Stimulated activated CD4-positive, alpha-beta T cell treated with anti-CD3 and anti-CD28 coated beads, Interleukin-12 subunit alpha, Interleukin-12 subunit beta, amount 100 ng/mL, for 48 hours (primary cell): ENCODE measurements around the gene UBE2B.

Experiments
- DNase-seq, 3 donors: peaks; one replicate each; pipeline ENCODE4 v3.0.0-alpha.2; 2020; ENCODE audit warnings: low read depth in 2 of 3, low spot score in 1 of 3

Gene UBE2B

GRCh38 chr5:134437340-134437846, 66.0 kb downstream of the UBE2B start:
- no peak for DNase-seq

- no peak for DNase-seq
These were observed 66.6 kb downstream of the UBE2B start for GRCh38 chr5:134437847-134438581.

GRCh38 chr5:134438721-134439123, 67.4 kb downstream of the UBE2B start:
- no peak for DNase-seq

GRCh38 chr5:134439210-134439654, 67.9 kb downstream of the UBE2B start:
- no peak for DNase-seq

- DNase-seq, result no peak
These were observed 68.9 kb downstream of the UBE2B start for GRCh38 chr5:134440201-134440755.
